T-helper 17 cell (primary cell): Measurements from ENCODE around the gene FAM181A. TPM values are rescaled to one million over a fixed set of nuclear protein-coding genes. Genes with fewer than 3 reads are reported as not detected.

Experiments
- ATAC-seq: fragments of 150-1000 bp; cut with Tn5 transposase; 2 replicates; pipeline ENCODE4 v1.10.0; 2021; ENCODE audit warnings: mild to moderate bottlenecking, moderate library complexity
- DNase-seq, 3 donors: peaks; one replicate each; pipeline versions ENCODE4 v3.0.0 to v3.0.0-alpha.2; 2020 to 2021
- H3K9me3 ChIP-seq: one replicate; pipeline ENCODE4 v1.7.0; 2013; ENCODE audit warnings: low read length, mild to moderate bottlenecking; ENCODE audit not compliant: control insufficient read depth, poor library complexity, severe bottlenecking
- H3K27ac Mint-ChIP-seq: one replicate; pipeline ENCODE4 v1.8.0; 2022; ENCODE audit warnings: mild to moderate bottlenecking, moderate library complexity, mixed read lengths
- H3K27me3 Mint-ChIP-seq: one replicate; pipeline ENCODE4 v1.8.0; 2022; ENCODE audit warnings: mixed read lengths
- H3K36me3 Mint-ChIP-seq: one replicate; pipeline ENCODE4 v1.8.0; 2022; ENCODE audit warnings: low read depth, mixed read lengths
- H3K4me1 Mint-ChIP-seq: one replicate; pipeline ENCODE4 v1.8.0; 2022; ENCODE audit warnings: mild to moderate bottlenecking, mixed read lengths
- H3K4me3 Mint-ChIP-seq: one replicate; pipeline ENCODE4 v1.8.0; 2022; ENCODE audit warnings: mild to moderate bottlenecking, moderate library complexity, mixed read lengths
- total RNA-seq, 4 donors: library from RNA in 2 of 4; stranded (reverse) in 2 of 4; gene quantifications; one replicate each; pipeline ENCODE4 v1.2.3 and lab custom pipeline; 2022 to 2026

Gene FAM181A
- total RNA-seq, result not detected
- 0 reads per million in 2 donors for total RNA-seq (lab: John Stamatoyannopoulos, UW)

- ATAC-seq (no peak), DNase-seq (no peak)
- H3K36me3 Mint-ChIP-seq, result no peaks in the 10 kb centered on the region
- H3K9me3 ChIP-seq, result no peaks in the 10 kb centered on the region
- no peaks in the 10 kb centered on the region for H3K27me3 Mint-ChIP-seq
- H3K4me3 Mint-ChIP-seq, result no peak within 1 kb of the TSS
- H3K4me1 Mint-ChIP-seq, result no peaks in the 10 kb centered on the region
- H3K27ac Mint-ChIP-seq, result no peak within 1 kb of the TSS
Observed at GRCh38 chr14:93926873-93927799, at the start of gene FAM181A. Gene FAM181A, plus strand, starts transcription at chr14:93927344. Its CDS starts 942 bp downstream, at chr14:93928286.

GRCh38 chr14:93878212-93878611 lies 48.9 kb upstream of the FAM181A start:
- no peak for ATAC-seq
- Mint-ChIP-seq H3K4me3 (no peak overlapping the region), H3K36me3 (peaks cover 2% of the 10 kb centered on the region)

GRCh38 chr14:93878871-93879270 lies 48.3 kb upstream of the FAM181A start:
- DNase-seq (no peak), ATAC-seq (no peak)
- H3K27me3 Mint-ChIP-seq, result peaks cover 27% of the 10 kb centered on the region
- H3K4me1 Mint-ChIP-seq, result peaks cover 2% of the 10 kb centered on the region
- H3K4me3 Mint-ChIP-seq, result no peak overlapping the region
- peaks cover 2% of the 10 kb centered on the region for H3K36me3 Mint-ChIP-seq
- H3K9me3 ChIP-seq, result no peaks in the 10 kb centered on the region
- no peak overlapping the region for H3K27ac Mint-ChIP-seq

More at GRCh38 chr14:93878212-93878611, 48.9 kb upstream of the FAM181A start:
- H3K27me3 Mint-ChIP-seq, result peaks cover 27% of the 10 kb centered on the region
- H3K4me1 Mint-ChIP-seq, result peaks cover 2% of the 10 kb centered on the region
- no peak for DNase-seq
- H3K9me3 ChIP-seq, result no peaks in the 10 kb centered on the region
- H3K27ac Mint-ChIP-seq, result no peak overlapping the region

GRCh38 chr14:93879362-93879983 lies 47.7 kb upstream of the FAM181A start:
- H3K9me3 ChIP-seq, result no peaks in the 10 kb centered on the region
- peaks cover 2% of the 10 kb centered on the region for H3K4me1 Mint-ChIP-seq
- ATAC-seq (no peak), DNase-seq (no peak)
- no peak overlapping the region for H3K27ac Mint-ChIP-seq
- H3K27me3 Mint-ChIP-seq, result peaks cover 27% of the 10 kb centered on the region
- no peak overlapping the region for H3K4me3 Mint-ChIP-seq
- peaks cover 2% of the 10 kb centered on the region for H3K36me3 Mint-ChIP-seq

- peaks cover 27% of the 10 kb centered on the region for H3K27me3 Mint-ChIP-seq
- ATAC-seq, result no peak
- H3K4me3 Mint-ChIP-seq, result no peak overlapping the region
- H3K27ac Mint-ChIP-seq, result no peak overlapping the region
- H3K36me3 Mint-ChIP-seq, result peaks cover 5% of the 10 kb centered on the region
- peaks cover 6% of the 10 kb centered on the region for H3K4me1 Mint-ChIP-seq
- DNase-seq, result no peak
- H3K9me3 ChIP-seq, result no peaks in the 10 kb centered on the region
Observed at GRCh38 chr14:93880021-93880820, 46.9 kb upstream of the FAM181A start.

- H3K4me3 Mint-ChIP-seq, result no peak overlapping the region
- H3K4me1 Mint-ChIP-seq, result peaks cover 5% of the 10 kb centered on the region
- H3K27me3 Mint-ChIP-seq, result peaks cover 18% of the 10 kb centered on the region
- H3K27ac Mint-ChIP-seq, result no peak overlapping the region
- ATAC-seq, result no peak
- H3K36me3 Mint-ChIP-seq, result peaks cover 8% of the 10 kb centered on the region
- H3K9me3 ChIP-seq, result no peaks in the 10 kb centered on the region
- no peak for DNase-seq
Observed at GRCh38 chr14:93884950-93885349, 42.2 kb upstream of the FAM181A start.

GRCh38 chr14:93888995-93889394 lies 38.1 kb upstream of the FAM181A start:
- ATAC-seq (no peak), DNase-seq (no peak)
- H3K27me3 Mint-ChIP-seq, result peaks cover 38% of the 10 kb centered on the region
- no peaks in the 10 kb centered on the region for H3K9me3 ChIP-seq
- H3K4me3 Mint-ChIP-seq, result no peak overlapping the region
- no peak overlapping the region for H3K27ac Mint-ChIP-seq
- peaks cover 11% of the 10 kb centered on the region for H3K36me3 Mint-ChIP-seq
- H3K4me1 Mint-ChIP-seq, result peaks cover 5% of the 10 kb centered on the region

GRCh38 chr14:93889739-93890483 lies 37.2 kb upstream of the FAM181A start:
- no peak for ATAC-seq
- Mint-ChIP-seq H3K27ac (no peak overlapping the region), H3K4me1 (peaks cover 2% of the 10 kb centered on the region), H3K4me3 (no peak overlapping the region), H3K27me3 (peaks cover 41% of the 10 kb centered on the region), H3K36me3 (peaks cover 9% of the 10 kb centered on the region)
- H3K9me3 ChIP-seq, result no peaks in the 10 kb centered on the region
- no peak for DNase-seq

GRCh38 chr14:93891756-93892504 lies 35.2 kb upstream of the FAM181A start:
- ATAC-seq, result no peak
- Mint-ChIP-seq H3K36me3 (peaks cover 7% of the 10 kb centered on the region), H3K27me3 (peaks cover 46% of the 10 kb centered on the region), H3K27ac (no peak overlapping the region), H3K4me1 (no peaks in the 10 kb centered on the region), H3K4me3 (no peak overlapping the region)
- no peak for DNase-seq
- no peaks in the 10 kb centered on the region for H3K9me3 ChIP-seq

GRCh38 chr14:93892505-93892839 lies 34.7 kb upstream of the FAM181A start:
- peaks cover 46% of the 10 kb centered on the region for H3K27me3 Mint-ChIP-seq

GRCh38 chr14:93892923-93893558 lies 34.1 kb upstream of the FAM181A start:
- ATAC-seq (peak; percentile 75), DNase-seq (peak; percentile 40 to 71 (median 49))
- H3K27ac Mint-ChIP-seq, result no peak overlapping the region
- H3K36me3 Mint-ChIP-seq, result peaks cover 6% of the 10 kb centered on the region
- no peak overlapping the region for H3K4me3 Mint-ChIP-seq
- H3K4me1 Mint-ChIP-seq, result no peaks in the 10 kb centered on the region
- no peaks in the 10 kb centered on the region for H3K9me3 ChIP-seq
- H3K27me3 Mint-ChIP-seq, result peaks cover 44% of the 10 kb centered on the region

More at GRCh38 chr14:93892505-93892839, 34.7 kb upstream of the FAM181A start:
- ATAC-seq, result no peak
- H3K9me3 ChIP-seq, result no peaks in the 10 kb centered on the region
- no peak overlapping the region for H3K27ac Mint-ChIP-seq
- DNase-seq, result no peak
- H3K36me3 Mint-ChIP-seq, result peaks cover 7% of the 10 kb centered on the region
- H3K4me1 Mint-ChIP-seq, result no peaks in the 10 kb centered on the region
- no peak overlapping the region for H3K4me3 Mint-ChIP-seq
